Karpas-422 (cell line): Measurements from ENCODE around the gene DNM2. TPM values are rescaled to one million over a fixed set of nuclear protein-coding genes. Genes with fewer than 3 reads are reported as not detected.
"Not testable (repeated sequence)": the region's sequence is repeated elsewhere in the genome, so short reads cannot be mapped to it uniquely, and the experiment has no call there.

Experiments used
- DNase-seq: peaks from one replicate; pipeline ENCODE4 v3.0.0-alpha.2; 2015
- H2AFZ ChIP-seq: fragments of 200-600 bp; sonication (generic); 2 replicates; pipeline ENCODE4 v1.6.1; 2014; ENCODE audit warnings: antibody characterized with exemption, low read length, mixed read lengths
- H3K27ac ChIP-seq: fragments of 200-600 bp; sonication (generic); 2 replicates; pipeline ENCODE4 v1.5.1; 2014; ENCODE audit warnings: mild to moderate bottlenecking, low read length, moderate library complexity
- H3K27me3 ChIP-seq: fragments of 200-600 bp; sonication (generic); 2 replicates; pipeline ENCODE4 v1.6.1; 2014; ENCODE audit warnings: low read length, mixed read lengths
- H3K36me3 ChIP-seq: fragments of 200-600 bp; sonication (generic); 2 replicates; pipeline ENCODE4 v1.6.1; 2014; ENCODE audit warnings: low read length, mixed read lengths; ENCODE audit not compliant: insufficient read depth
- H3K4me1 ChIP-seq: fragments of 200-600 bp; sonication (generic); 2 replicates; pipeline ENCODE4 v1.6.1; 2014; ENCODE audit warnings: mild to moderate bottlenecking, low read length, mixed read lengths
- H3K4me2 ChIP-seq: fragments of 200-600 bp; sonication (generic); 2 replicates; pipeline ENCODE4 v1.6.1; 2014; ENCODE audit warnings: low read length, low read depth, mild to moderate bottlenecking; ENCODE audit not compliant: poor library complexity, severe bottlenecking
- H3K4me3 ChIP-seq: fragments of 200-600 bp; sonication (generic); 2 replicates; pipeline ENCODE4 v1.5.1; 2014; ENCODE audit warnings: mild to moderate bottlenecking, antibody characterized with exemption, low read length, mixed read lengths
- H3K79me2 ChIP-seq: fragments of 200-600 bp; sonication (generic); 2 replicates; pipeline ENCODE4 v1.6.1; 2014; ENCODE audit warnings: mild to moderate bottlenecking, low read length, mixed read lengths
- H3K9ac ChIP-seq: fragments of 200-600 bp; sonication (generic); 2 replicates; pipeline ENCODE4 v1.6.0; 2014; ENCODE audit warnings: low read length
- H3K9me2 ChIP-seq: fragments of 200-600 bp; sonication (generic), shearing (Covaris generic); replicated peaks from 2 replicates; pipeline ENCODE4 v1.6.0; 2014; ENCODE audit warnings: mild to moderate bottlenecking, low read length, moderate library complexity; ENCODE audit not compliant: insufficient read depth
- H3K9me3 ChIP-seq: fragments of 300-700, 200-600 bp; sonication (generic); 2 replicates; pipeline ENCODE4 v1.6.1; 2014; ENCODE audit warnings: low read length, mixed read lengths
- H4K20me1 ChIP-seq: fragments of 200-600 bp; sonication (generic); 2 replicates; pipeline ENCODE4 v1.6.1; 2014; ENCODE audit warnings: mild to moderate bottlenecking, antibody characterized with exemption, low read length, low read depth; ENCODE audit not compliant: insufficient read depth
- total RNA-seq: library from RNA; depleted of rRNA; stranded (reverse); fragments of >200 nt; shearing (Covaris generic); gene quantifications from 2 replicates; pipeline ENCODE4 v1.2.3, GENCODE V29; 2014; ENCODE audit warnings: low replicate concordance

Gene DNM2
- total RNA-seq, 1 experiment from 2014 or later, result 91.1 TPM

DNA sequence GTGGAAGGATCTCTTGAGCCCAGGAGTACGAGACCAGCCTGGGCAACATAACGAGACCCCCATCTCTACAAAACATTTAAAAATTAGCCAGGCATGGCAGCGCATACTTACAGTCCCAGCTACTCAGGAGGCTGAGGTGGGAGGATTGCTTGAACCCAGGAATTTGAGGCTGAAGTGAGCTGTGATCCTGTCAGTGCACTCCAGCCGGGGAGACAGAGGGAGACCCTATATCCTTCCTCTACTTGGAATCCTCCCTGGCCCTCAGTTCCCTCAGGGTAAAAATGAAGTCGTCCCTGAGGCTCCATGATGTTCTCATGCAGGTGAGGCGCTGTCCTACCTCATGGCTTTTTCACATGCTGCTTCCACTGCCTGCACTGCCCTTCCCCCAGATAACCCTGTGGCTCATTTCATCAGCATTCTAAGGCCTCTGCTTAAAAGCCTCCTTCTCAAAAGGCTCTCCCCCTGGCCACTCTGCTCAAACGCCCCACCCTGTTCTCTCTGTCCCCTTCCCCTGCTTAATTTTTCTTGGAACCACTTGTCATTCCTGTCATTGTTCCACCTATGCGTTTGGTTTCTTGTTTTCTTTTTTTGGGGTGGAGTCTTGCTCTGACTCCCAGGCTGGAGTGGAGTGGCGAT is 19.2 kb downstream of the DNM2 start:
- no peak overlapping the region for H3K27ac ChIP-seq
- no peaks in the 10 kb centered on the region for H4K20me1 ChIP-seq

DNA sequence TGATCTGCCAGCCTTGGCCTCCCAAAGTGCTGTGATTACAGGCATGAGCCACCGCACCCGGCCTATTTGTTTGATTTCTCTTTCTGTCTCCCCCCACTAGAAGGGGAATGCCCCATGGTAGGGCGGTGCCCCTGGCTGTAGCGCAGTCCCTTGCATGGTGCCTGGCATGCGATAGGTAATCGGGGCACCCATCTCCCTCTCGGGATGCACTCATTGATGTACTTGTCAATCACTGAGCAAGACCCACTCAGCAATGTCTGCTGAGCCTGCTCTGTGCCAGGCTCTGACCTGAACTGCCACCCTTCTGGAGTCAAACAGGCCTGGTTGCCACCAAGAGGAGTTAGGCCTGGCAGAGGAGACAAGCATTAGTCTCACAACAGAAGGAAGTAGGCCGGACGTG is 19.8 kb downstream of the DNM2 start:
- no peak for DNase-seq

More for the DNA sequence above, 19.2 kb downstream of the DNM2 start:
- Histone ChIP-seq H3K79me2 (peaks cover 90% of the 10 kb centered on the region), H3K27me3 (no peaks in the 10 kb centered on the region), H3K9me2 (no peaks in the 10 kb centered on the region), H2AFZ (no peak overlapping the region), H3K4me1 (peaks cover 22% of the 10 kb centered on the region), H3K9ac (no peak overlapping the region), H3K4me2 (no peak overlapping the region), H3K36me3 (no peaks in the 10 kb centered on the region), H3K4me3 (no peak overlapping the region), H3K9me3 (no peaks in the 10 kb centered on the region)
- no peak for DNase-seq

DNA sequence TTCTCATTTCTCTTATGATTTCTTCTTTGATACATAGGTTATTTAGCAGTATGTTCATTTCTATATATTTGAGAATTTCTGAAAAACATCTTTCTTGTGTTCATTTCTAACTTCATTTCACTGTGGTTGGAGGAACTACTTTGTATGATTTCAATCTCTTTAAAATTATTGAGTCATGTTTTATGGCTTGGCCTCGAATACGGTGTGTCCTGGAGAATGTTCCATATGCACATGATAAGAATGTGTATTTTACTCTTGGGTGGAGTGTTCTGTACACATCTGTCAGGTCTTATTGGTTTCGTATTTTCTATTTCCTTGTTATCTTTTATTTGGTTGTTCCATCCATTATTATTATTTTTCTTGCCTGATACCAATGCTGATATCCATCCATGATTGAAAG is 22.9 kb downstream of the DNM2 start:
- Histone ChIP-seq H3K9me2 (no peaks in the 10 kb centered on the region), H3K27me3 (no peaks in the 10 kb centered on the region), H2AFZ (no peak overlapping the region), H3K36me3 (no peaks in the 10 kb centered on the region), H3K4me3 (no peak overlapping the region), H4K20me1 (peaks cover 30% of the 10 kb centered on the region), H3K4me1 (peaks cover 22% of the 10 kb centered on the region), H3K9ac (no peak overlapping the region), H3K9me3 (no peaks in the 10 kb centered on the region), H3K27ac (no peak overlapping the region), H3K79me2 (peaks cover 95% of the 10 kb centered on the region), H3K4me2 (no peak overlapping the region)
- no peak for DNase-seq

More for the DNA sequence above, 19.8 kb downstream of the DNM2 start:
- H2AFZ ChIP-seq, result no peak overlapping the region
- H3K36me3 ChIP-seq, result no peaks in the 10 kb centered on the region
- H3K4me2 ChIP-seq, result no peak overlapping the region
- H3K9ac ChIP-seq, result no peak overlapping the region
- H3K9me2 ChIP-seq, result no peaks in the 10 kb centered on the region
- no peaks in the 10 kb centered on the region for H3K9me3 ChIP-seq
- peaks cover 7% of the 10 kb centered on the region for H4K20me1 ChIP-seq
- H3K79me2 ChIP-seq, result peaks cover 94% of the 10 kb centered on the region
- H3K4me3 ChIP-seq, result no peak overlapping the region
- H3K4me1 ChIP-seq, result peaks cover 22% of the 10 kb centered on the region
- peak overlapping the region; percentile 84; the same call in 1 of the 2 replicates for H3K27ac ChIP-seq
- H3K27me3 ChIP-seq, result no peaks in the 10 kb centered on the region

DNA sequence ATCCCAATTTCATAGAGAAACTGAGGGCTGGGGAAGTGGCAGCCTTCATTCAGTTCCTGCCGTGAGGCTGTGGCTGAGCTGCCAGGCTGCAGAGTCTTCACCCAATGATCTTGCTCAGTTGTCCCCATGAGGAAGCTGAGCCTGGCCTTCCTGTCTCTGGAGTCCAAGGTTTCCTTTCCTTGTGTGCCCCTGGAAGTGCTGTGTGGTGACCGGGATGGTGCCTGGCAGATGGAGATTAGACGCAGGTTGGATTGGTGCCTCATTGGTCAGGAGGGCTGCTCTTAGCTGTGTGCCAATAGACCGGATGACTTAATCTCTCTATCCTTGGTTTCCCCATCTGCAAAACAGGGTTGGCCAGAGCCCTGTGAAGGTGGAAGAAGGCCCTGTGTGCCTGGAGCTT is 24.6 kb downstream of the DNM2 start:
- no peak overlapping the region for H3K9ac ChIP-seq

DNA sequence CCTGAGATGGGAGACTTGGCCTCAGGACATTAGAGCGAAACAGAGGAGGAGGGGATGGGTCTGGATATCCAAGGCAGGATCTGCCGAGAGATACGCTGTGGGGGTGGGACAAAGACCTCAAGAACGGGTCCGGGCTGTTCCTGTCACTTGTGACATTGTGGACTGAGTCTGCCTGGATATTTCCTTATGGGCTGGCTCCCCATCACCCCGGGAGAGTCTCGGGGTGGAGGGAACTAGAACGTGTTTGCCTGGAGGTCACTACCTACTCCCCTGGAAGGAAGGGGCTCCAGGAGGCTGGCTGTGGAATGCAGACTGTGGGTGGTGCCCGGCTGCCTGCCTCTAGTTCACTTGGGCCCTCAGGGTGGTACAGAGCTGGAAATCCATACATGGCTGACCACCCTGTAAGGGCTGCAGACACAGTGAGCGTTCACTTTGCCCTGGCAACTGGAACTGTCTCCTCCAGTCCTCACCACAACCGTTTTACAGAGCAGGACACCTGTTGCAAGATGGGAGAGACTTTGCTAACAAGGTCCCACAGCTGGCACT is 26.4 kb downstream of the DNM2 start:
- no peaks in the 10 kb centered on the region for H3K36me3 ChIP-seq
- H3K27me3 ChIP-seq, result no peaks in the 10 kb centered on the region
- no peak overlapping the region for H3K4me3 ChIP-seq
- no peak for DNase-seq
- H4K20me1 ChIP-seq, result peaks cover 47% of the 10 kb centered on the region
- H3K9me2 ChIP-seq, result no peaks in the 10 kb centered on the region
- no peak overlapping the region for H2AFZ ChIP-seq
- peaks cover 6% of the 10 kb centered on the region for H3K4me1 ChIP-seq
- H3K4me2 ChIP-seq, result no peak overlapping the region
- no peaks in the 10 kb centered on the region for H3K9me3 ChIP-seq
- peaks cover 94% of the 10 kb centered on the region for H3K79me2 ChIP-seq
- no peak overlapping the region for H3K27ac ChIP-seq
- H3K9ac ChIP-seq, result no peak overlapping the region

More for the DNA sequence above, 24.6 kb downstream of the DNM2 start:
- no peaks in the 10 kb centered on the region for H3K27me3 ChIP-seq
- no peaks in the 10 kb centered on the region for H3K9me3 ChIP-seq
- no peak overlapping the region for H2AFZ ChIP-seq
- no peaks in the 10 kb centered on the region for H3K36me3 ChIP-seq
- H4K20me1 ChIP-seq, result peaks cover 38% of the 10 kb centered on the region
- peaks cover 22% of the 10 kb centered on the region for H3K4me1 ChIP-seq
- no peak overlapping the region for H3K4me2 ChIP-seq
- H3K9me2 ChIP-seq, result no peaks in the 10 kb centered on the region
- DNase-seq, result no peak
- no peak overlapping the region for H3K4me3 ChIP-seq
- H3K79me2 ChIP-seq, result peaks cover 93% of the 10 kb centered on the region
- no peak overlapping the region for H3K27ac ChIP-seq

DNA sequence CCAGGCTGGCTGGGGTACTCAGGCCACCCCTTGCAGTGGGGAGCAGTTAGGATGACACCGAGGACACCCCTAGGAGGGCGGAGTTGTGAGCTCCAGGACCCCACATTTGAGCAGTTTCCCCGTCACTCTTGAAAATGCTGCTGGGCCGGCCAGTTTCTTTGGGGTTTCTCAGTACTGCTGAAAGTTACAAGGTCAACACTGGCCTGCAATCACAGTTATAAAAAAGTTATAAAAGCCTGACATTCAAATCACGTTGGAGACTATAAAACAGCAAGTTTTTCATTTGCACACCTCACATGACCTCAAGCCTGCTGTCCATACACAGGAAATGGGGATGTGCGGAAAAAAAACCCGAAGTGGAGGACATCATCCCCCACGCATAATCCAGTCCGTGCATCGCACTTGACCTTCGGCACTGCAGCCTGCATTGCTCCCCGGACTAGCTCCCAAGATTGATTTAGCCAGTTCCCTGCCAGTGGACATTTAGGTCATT is 27.0 kb downstream of the DNM2 start:
- Histone ChIP-seq H4K20me1 (peaks cover 47% of the 10 kb centered on the region), H3K9ac (no peak overlapping the region), H3K9me2 (no peaks in the 10 kb centered on the region), H3K4me1 (peaks cover under 1% of the 10 kb centered on the region), H3K4me2 (no peak overlapping the region), H3K4me3 (no peak overlapping the region), H3K36me3 (no peaks in the 10 kb centered on the region), H3K27ac (no peak overlapping the region), H3K9me3 (no peaks in the 10 kb centered on the region), H3K27me3 (no peaks in the 10 kb centered on the region), H3K79me2 (peaks cover 94% of the 10 kb centered on the region), H2AFZ (no peak overlapping the region)
- no peak for DNase-seq

DNA sequence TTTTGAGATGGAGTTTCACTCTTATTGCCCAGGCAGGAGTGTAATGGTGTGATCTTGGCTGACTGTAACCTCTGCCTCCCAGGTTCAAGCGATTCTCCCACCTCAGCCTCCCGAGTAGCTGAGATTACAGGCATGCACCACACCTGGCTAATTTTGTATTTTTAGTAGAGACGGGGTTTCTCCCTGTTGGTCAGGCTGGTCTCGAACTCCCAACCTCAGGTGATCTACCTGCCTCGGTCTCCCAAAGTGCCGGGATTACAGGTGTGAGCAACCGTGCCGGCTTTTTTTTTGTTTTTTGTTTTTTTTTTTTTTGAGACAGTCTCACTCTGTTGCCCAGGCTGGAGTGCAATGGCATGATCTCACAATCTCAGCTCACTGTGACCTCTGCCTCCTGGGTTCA is 28.6 kb downstream of the DNM2 start:
- not testable (repeated sequence) for H3K4me1 ChIP-seq, H3K27me3 ChIP-seq, H3K9ac ChIP-seq, H3K9me3 ChIP-seq, H2AFZ ChIP-seq, DNase-seq, H3K4me3 ChIP-seq, H3K4me2 ChIP-seq, H3K9me2 ChIP-seq, H3K36me3 ChIP-seq, H3K27ac ChIP-seq
- Histone ChIP-seq H4K20me1 (peaks cover 56% of the 10 kb centered on the region), H3K79me2 (peaks cover 95% of the 10 kb centered on the region)

DNA sequence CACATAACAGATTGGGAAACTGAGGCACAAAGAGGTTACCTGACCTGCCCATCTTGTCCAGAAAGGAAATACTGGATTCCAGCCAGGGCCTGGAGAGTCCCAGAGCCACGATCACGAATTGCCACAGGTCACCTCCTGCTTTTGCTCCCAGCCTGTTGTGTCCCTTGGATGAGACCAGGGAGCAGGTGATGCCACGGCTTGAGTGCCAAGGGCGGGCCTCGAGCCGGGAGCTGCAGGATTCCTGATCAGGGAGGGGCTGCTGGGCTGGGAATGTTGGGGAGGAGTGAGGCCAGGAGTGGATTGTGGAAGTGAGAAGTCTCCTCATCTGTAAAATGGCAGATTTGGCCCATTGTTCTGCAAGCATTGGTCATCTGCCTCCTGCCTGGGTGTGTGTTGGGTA is 29.4 kb downstream of the DNM2 start:
- H2AFZ ChIP-seq, result no peak overlapping the region
- H3K9ac ChIP-seq, result no peak overlapping the region
- no peak overlapping the region for H3K4me2 ChIP-seq
- no peaks in the 10 kb centered on the region for H3K4me1 ChIP-seq
- no peaks in the 10 kb centered on the region for H3K27me3 ChIP-seq
- H3K4me3 ChIP-seq, result no peak overlapping the region
- H3K9me3 ChIP-seq, result no peaks in the 10 kb centered on the region
- H3K27ac ChIP-seq, result no peak overlapping the region
- H3K79me2 ChIP-seq, result peaks cover 95% of the 10 kb centered on the region
- peaks cover 55% of the 10 kb centered on the region for H4K20me1 ChIP-seq
- no peaks in the 10 kb centered on the region for H3K36me3 ChIP-seq
- DNase-seq, result no peak
- no peaks in the 10 kb centered on the region for H3K9me2 ChIP-seq
